Body of pancreas (tissue), 4 donors: ENCODE data around the gene SMG9.

Experiments used
- POLR2A ChIP-seq, 3 donors: fragments of 450-650 bp; IDR thresholded peaks; one replicate each; pipeline ENCODE4 v1.6.1; 2016; ENCODE audit warnings: antibody characterized with exemption in 3 of 3, mild to moderate bottlenecking in 2 of 3
- TF ChIP-seq, protein P1 (sequence below), 7 experiments: fragments of 450-650 bp in 4 of 7; fragments of 200-600 bp in 3 of 7; sonication (generic) in 3 of 7; IDR thresholded peaks; one replicate each; pipeline ENCODE4 v1.5.1; 2016 to 2019; ENCODE audit warnings: antibody characterized with exemption in 7 of 7

DNA sequence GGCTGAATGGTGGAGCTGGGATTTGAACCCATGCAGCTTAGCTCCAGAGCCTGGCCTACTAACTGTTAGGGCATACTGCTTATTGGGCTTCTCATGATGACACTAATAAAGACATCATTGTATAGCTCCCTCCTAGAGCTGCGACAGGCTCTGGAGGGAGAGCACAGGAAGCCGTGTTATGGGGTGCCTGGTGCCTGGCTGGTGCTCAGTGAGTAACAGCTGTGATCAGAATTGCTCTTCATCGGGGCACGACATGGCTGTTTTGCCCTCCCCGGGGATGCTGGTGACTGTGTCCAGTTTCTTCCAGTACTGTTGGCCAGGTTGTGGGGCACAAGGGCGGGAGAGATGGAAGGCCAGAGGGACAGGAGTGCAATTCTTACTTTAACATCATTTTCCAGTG, 42.4 kb upstream of the SMG9 start:
- TF ChIP-seq, protein P1, sequence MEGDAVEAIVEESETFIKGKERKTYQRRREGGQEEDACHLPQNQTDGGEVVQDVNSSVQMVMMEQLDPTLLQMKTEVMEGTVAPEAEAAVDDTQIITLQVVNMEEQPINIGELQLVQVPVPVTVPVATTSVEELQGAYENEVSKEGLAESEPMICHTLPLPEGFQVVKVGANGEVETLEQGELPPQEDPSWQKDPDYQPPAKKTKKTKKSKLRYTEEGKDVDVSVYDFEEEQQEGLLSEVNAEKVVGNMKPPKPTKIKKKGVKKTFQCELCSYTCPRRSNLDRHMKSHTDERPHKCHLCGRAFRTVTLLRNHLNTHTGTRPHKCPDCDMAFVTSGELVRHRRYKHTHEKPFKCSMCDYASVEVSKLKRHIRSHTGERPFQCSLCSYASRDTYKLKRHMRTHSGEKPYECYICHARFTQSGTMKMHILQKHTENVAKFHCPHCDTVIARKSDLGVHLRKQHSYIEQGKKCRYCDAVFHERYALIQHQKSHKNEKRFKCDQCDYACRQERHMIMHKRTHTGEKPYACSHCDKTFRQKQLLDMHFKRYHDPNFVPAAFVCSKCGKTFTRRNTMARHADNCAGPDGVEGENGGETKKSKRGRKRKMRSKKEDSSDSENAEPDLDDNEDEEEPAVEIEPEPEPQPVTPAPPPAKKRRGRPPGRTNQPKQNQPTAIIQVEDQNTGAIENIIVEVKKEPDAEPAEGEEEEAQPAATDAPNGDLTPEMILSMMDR (IDR thresholded peaks at IDR 0.05), result no peak
- TF ChIP-seq POLR2A (IDR thresholded peaks at IDR 0.05), result no peak
